Activated T-cell treated with anti-CD3 and anti-CD28 coated beads, Interleukin-2, amount 50 U/mL, for 48 hours (primary cell): ENCODE results near the gene TCEANC.
A peak's percentile ranks its signal among the peaks of the same experiment; 100 is the strongest.
"Not testable (repeated sequence)": the region's sequence is repeated elsewhere in the genome, so short reads cannot be mapped to it uniquely, and the experiment has no call there.

Source experiments
- DNase-seq, 2 experiments: peaks; one replicate each; pipeline ENCODE4 v3.0.0-alpha.2; 2020

The TCEANC gene

GRCh38 chrX:13659063-13659462, 6.1 kb downstream of the TCEANC start:
- no peak for DNase-seq

- no peak for DNase-seq
These were observed 8.9 kb downstream of the TCEANC start for GRCh38 chrX:13661735-13662288.

- DNase-seq: no peak
These were observed 9.4 kb downstream of the TCEANC start for GRCh38 chrX:13662355-13662791.

- DNase-seq: no peak
These were observed 11.1 kb downstream of the TCEANC start for GRCh38 chrX:13664020-13664419.

- DNase-seq: no peak
These were observed 13.9 kb downstream of the TCEANC start for GRCh38 chrX:13666836-13667235.

GRCh38 chrX:13667919-13668318, 15.0 kb downstream of the TCEANC start:
- no peak for DNase-seq

GRCh38 chrX:13669246-13669737, 16.4 kb downstream of the TCEANC start:
- DNase-seq: peak; percentile 64 to 67

- peak in 1 of 2 experiments; percentile 37 for DNase-seq
These were observed 16.8 kb downstream of the TCEANC start for GRCh38 chrX:13669755-13670154.

- no peak for DNase-seq
These were observed 17.3 kb downstream of the TCEANC start for GRCh38 chrX:13670197-13670596.

- no peak for DNase-seq
These were observed 20.1 kb downstream of the TCEANC start for GRCh38 chrX:13673016-13673415.

- no peak for DNase-seq
These were observed 23.9 kb downstream of the TCEANC start for GRCh38 chrX:13676885-13677284.

- DNase-seq: not testable (repeated sequence)
These were observed 26.8 kb downstream of the TCEANC start for GRCh38 chrX:13679700-13680099.

GRCh38 chrX:13681595-13681994, 28.7 kb downstream of the TCEANC start:
- no peak for DNase-seq

- no peak for DNase-seq
These were observed 31.4 kb downstream of the TCEANC start for GRCh38 chrX:13684361-13684760.

GRCh38 chrX:13685126-13685763, 32.3 kb downstream of the TCEANC start:
- DNase-seq: no peak

GRCh38 chrX:13687203-13687602, 34.3 kb downstream of the TCEANC start:
- DNase-seq: no peak

GRCh38 chrX:13688384-13688957, 35.5 kb downstream of the TCEANC start:
- no peak for DNase-seq

GRCh38 chrX:13688958-13689740, 36.2 kb downstream of the TCEANC start, which contains the start of gene RAB9A:
TSS of gene RAB9A (plus strand) at chrX:13689128. CDS start at chrX:13708747, 19,619 bp downstream.
- DNase-seq: peak; percentile 90 to 92

- DNase-seq: no peak
These were observed 36.8 kb downstream of the TCEANC start for GRCh38 chrX:13689741-13690211.

- no peak for DNase-seq
These were observed 37.9 kb downstream of the TCEANC start for GRCh38 chrX:13690836-13691235.

- DNase-seq: no peak
These were observed 39.0 kb downstream of the TCEANC start for GRCh38 chrX:13691841-13692371.

- no peak for DNase-seq
These were observed 39.9 kb downstream of the TCEANC start for GRCh38 chrX:13692771-13693231.
